Measurements from ENCODE around the gene APC2.
A peak's percentile ranks its signal among the peaks of the same experiment; 100 is the strongest.
"Not testable (repeated sequence)": the region's sequence is repeated elsewhere in the genome, so short reads cannot be mapped to it uniquely, and the experiment has no call there.

Gene APC2

GRCh38 chr19:1467490-1468273 is 17.8 kb downstream of the APC2 start:
- DNase-seq = peak; percentile 53

DNA sequence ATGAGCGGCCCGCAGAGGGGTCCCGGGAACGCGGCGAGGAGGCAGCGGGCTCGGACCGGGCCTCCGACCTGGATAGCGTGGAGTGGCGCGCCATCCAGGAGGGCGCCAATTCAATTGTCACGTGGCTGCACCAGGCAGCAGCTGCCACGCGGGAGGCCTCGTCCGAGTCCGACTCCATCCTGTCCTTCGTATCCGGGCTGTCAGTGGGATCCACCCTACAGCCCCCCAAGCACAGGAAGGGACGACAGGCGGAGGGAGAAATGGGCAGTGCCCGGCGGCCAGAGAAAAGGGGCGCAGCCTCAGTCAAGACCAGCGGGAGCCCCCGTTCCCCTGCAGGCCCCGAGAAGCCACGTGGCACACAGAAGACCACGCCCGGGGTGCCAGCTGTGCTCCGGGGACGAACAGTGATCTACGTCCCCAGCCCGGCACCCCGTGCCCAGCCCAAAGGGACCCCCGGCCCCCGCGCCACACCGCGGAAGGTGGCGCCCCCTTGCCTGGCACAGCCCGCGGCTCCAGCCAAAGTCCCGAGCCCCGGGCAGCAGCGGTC is 18.4 kb downstream of the APC2 start:
- DNase-seq = peak; percentile 61

- peak; percentile 81 for DNase-seq
Measured at GRCh38 chr19:1468821-1469254, 18.9 kb downstream of the APC2 start.

- no peak for DNase-seq
Measured at GRCh38 chr19:1469255-1470054, 19.5 kb downstream of the APC2 start.

GRCh38 chr19:1470055-1470304 is 20.1 kb downstream of the APC2 start:
- no peak for DNase-seq

DNA sequence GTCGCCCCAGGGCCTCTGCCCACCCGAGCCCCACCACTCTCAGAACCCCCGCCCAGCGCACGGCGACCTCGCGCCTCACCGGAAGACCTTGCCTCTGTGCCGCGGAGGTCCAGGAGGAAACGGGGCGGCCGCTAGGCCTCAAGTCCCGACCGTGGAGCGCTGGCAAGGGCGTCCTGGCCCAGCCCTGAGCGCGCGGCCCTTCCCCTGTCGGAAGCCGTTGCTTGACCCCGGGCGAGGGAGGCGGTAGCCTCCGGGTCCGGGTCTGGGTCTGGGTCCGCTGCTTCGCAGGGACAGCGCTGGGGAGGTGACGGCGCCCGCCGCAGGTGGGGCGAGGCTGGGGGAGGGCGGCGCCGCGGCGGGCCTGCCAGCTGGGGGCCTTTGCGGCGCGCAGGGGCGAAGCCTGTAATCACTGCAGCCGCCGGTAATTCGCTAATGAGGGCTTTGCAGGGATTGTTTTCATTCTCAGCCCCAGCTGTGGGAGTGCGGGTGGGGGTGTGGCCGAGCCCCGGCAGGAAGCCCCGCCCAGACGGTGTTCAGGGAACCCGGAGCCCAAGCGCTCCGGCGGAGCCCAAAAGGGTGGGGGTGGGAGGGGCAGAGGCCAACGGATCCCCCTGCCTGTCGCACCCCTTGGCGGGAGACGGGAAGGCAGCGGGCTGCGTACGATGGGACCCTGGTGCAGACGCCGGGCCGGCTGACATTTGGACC is 20.5 kb downstream of the APC2 start:
- peak; percentile 79 for DNase-seq

DNA sequence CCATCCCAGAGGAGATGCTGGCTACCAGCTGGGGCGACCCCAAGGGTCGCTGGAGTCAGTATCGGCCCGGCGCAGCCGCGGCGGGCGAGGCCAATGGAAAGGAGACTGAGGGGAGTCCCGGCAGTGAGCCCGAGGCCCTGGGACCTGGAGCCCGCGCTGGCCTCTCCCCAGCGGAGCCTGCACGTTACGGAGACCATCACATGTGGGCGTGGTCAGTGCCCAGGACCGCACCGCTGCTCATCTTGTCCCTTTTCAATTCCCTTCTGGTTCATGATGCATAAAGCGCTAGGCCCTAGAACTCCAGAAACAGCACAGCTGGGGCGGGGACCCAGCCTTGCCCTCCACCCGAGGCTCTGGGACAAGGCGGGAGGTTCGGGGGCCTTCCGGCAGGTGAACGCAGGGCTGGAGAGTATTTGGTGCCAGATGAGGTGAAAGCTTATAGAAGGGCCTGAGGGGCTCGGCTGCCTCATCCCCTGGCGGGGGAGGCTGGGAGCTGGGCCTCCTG is 21.1 kb downstream of the APC2 start:
- no peak for DNase-seq

- DNase-seq = no peak
Measured at GRCh38 chr19:1471515-1472160, 21.7 kb downstream of the APC2 start.

- no peak for DNase-seq
Measured at GRCh38 chr19:1472231-1473084, 22.5 kb downstream of the APC2 start.

DNA sequence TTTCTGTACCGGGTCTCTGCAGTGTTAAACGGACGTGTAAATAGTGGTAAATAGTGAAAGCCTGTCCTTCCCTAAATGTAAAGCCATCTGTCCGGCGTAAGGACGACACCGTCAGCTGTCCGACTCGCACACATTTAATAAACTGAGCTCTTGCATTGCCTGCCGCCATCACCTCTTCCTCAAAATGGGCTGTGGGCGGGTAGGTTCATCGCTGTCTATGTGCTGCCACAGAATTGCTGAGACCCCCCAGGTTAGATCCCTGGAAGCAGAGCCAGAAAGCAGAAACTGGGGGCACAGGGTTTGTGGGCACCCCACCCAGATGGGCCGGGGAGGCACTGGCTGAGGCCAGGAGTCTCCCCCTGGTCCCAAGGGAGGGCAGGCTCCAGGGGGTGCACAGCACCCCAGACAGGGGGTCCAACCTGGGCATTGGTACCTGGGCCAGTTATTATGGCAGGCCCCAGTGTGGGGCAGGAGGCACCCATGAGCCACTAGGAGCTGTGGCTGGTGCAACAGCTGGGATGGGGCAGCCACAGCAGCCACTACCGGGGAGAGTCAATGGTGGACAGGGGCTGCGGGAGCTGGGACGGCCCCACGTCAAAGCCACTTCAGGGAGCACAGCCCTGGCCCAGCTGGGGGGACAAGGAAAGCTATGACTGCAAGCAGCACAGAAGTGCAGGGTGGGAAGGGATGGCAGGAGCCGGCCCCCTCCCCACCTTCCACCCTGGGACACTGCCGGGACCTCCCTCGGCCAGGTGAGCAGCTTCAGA is 23.3 kb downstream of the APC2 start:
- no peak for DNase-seq

- DNase-seq = no peak
Measured at GRCh38 chr19:1474011-1474764, 24.3 kb downstream of the APC2 start.

GRCh38 chr19:1474765-1475351 is 24.9 kb downstream of the APC2 start:
- DNase-seq = no peak

DNA sequence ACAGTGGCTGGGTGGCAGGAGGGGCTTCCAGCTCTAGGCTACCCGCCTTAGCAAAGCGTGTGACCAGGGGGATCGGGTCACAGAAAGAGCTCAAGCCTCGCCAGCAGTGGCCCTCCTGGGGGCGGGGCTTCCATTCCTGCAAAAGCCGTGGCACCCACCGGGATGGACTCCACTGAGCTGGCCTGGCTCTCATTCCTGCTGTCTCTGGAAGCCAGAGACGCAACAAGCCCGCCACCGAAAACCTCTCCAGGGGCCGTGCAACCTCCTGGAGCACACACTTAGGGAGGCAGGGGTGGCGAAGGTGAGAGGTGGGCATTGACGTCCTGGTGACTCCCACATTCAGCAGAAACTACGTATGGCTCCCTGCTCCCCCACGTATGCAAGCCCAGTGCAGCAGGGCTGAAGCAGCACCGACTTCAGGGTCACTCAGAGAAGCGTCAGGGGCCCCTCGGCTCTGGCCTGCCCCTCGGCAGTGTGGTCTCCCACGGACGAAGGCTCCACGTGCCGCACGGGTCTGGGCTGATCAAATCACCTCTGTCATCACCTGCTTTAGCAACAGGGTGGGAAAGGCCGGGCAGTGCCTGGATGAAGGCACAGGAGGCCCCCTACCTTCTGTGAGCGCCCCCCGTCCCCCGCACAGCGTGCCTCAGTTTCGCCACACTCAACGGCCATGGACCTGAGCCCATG is 26.0 kb downstream of the APC2 start:
- DNase-seq = no peak

GRCh38 chr19:1477056-1477455 is 27.1 kb downstream of the APC2 start:
- not testable (repeated sequence) for DNase-seq

DNA sequence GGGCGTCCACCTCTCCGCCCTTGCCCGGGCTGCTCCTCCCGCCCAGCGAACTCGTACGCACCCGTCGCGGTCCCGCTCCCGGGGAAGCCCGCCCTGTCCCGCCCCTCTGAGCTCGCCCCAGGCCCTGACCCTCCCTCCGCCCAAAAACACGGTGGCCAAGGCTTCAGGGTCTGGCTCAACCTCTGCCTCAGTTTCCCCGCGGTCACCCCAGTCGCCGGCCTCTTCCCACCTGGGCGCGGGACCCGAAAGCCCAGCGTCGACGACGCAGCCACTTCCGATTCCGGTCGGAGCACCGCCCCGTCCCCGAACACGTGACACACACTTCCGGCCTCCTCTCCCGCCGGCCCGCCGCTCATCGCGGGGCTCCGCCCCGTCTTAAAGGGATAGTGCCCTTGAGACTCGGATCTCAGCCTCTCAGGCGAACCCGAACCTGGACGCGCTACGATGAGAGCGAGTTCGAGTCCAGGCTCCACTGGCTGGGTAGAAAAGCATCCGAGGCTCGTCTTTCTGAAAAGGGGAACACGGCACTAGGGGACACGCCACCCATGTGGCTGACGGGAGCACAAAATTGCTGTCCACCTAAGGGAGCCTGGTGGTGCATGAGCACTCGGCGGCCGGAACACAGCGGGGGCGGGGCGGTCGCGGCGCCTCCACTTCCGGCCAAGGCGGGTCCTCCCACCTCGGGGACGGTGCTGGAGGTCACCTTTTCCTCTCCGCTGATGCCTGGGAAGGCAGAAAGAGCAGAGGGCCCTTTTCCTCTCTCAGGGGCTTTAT is 29.2 kb downstream of the APC2 start, which contains the start of gene C19orf25:
C19orf25 (minus strand) TSS at position 282 of the 774 bp plus-strand sequence. CDS start 312 bp downstream, outside the sequence.
- DNase-seq = peak; percentile 94

DNA sequence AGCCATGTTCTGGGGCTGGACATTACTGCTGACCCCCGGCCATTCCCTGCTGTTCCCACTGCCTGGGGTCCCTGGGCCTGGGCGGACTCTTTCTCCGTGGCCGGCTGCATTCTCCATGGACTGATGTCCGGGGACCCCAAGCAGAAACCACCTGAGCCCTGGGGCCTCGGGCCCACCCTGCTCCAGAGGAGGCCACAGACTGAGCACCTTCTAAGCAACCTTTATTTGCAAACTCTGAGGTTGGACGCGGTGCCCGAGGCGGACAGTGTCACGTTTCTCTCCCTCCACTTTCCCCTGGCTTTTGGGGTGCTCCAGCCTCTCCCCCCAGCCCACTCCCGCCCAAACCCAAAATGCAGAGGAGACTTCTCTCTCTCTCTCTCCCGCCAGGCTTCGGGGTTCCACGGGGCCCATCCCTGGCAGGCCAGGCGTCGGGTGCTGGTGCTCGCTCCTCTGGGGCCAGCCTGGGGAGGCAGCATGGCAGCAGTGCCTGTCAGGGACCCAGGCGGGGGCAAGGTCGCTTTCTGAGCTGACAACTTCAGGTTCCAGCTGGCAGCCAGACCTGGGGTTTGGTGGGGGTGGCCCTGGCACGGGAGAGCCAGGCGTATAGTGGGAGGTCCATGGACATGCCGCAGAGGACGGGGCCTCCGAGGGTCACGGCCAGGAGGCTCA is 31.4 kb downstream of the APC2 start:
- DNase-seq = no peak

GRCh38 chr19:1481893-1482360 is 32.0 kb downstream of the APC2 start:
- DNase-seq = no peak

All from activated CD8-positive, alpha-beta memory T cell treated with anti-CD3 and anti-CD28 coated beads, Interleukin-2, amount 50 U/mL, for 48 hours (primary cell).